ENCODE results near the gene ARHGAP23. TPM values are rescaled to one million over a fixed set of nuclear protein-coding genes. Genes with fewer than 3 reads are reported as not detected.

ARHGAP23 gene
- total and polyA plus RNA-seq, 10 of the 15 experiments (the other 5 are each of a cell fraction or from before 2014, with no cell fraction given) = 0.23 to 5.8 (median 2.1) TPM

DNA sequence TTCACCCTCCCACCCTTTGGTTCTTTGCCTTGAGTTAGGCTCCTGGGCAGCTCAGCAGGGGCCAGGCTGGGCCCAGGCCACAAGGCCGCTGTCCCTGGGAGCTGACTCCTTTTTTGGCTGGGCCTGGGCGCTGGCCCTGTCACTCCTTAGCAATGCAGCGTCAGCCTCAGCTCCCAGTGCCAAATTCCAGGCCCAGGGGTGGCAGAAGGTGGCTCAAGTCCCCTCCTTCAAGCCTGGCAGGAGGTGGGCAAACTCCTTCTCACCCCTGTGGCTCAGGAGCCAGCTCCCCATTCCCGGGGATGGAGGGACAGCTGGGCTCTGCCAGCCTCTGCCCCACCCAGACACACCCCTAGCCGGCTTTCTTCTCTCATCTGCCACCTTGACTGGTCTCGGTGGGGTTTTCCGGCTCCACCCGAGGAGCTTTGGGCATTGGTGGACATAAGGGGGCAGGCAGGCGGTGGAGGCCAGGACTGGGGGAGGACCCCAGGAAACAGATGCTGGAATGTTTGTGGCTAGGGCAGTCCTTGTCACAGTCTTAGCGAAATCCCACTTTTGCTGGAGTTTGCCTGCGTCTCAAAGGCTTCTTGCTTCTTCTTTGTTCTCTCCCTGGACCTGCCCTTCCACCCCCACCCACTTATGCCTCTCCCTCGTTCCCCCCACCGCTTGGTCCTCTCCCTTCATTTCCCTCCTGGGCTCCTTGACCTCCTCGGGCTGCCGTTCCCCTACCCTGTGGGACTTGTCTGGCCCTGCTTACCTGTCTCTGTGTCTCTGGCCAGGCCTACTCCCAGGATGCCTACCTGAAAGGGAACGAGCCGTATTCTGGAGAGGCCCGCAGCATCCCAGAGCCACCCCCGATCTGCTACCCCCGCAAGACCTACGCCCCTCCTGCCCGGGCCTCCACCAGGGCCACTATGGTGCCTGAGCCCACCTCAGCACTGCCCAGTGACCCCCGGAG is 37.4 kb downstream of the ARHGAP23 start:
- Histone ChIP-seq H3K9ac (ENCODE audit: control insufficient read depth, insufficient read depth, low read length) (no peak overlapping the region), H3K36me3 (ENCODE audit: control insufficient read depth in 2 of 2, insufficient read depth in 2 of 2, low read length in 1 of 2) (no peaks in the 10 kb centered on the region), H3K4me2 (ENCODE audit: control insufficient read depth, insufficient read depth) (no peak overlapping the region), H3K27ac (ENCODE audit: control insufficient read depth, insufficient read depth) (no peak overlapping the region), H3K79me2 (ENCODE audit: control insufficient read depth, insufficient read depth, low read length) (no peaks in the 10 kb centered on the region), H2AFZ (ENCODE audit: control insufficient read depth, low read depth, low read length) (no peak overlapping the region), H3K9me3 (replicated peaks; ENCODE audit: control insufficient read depth, insufficient read depth, low read length) (no peaks in the 10 kb centered on the region), H3K4me1 (ENCODE audit: control insufficient read depth, insufficient read depth, low read length) (no peaks in the 10 kb centered on the region), H4K20me1 (ENCODE audit: control insufficient read depth, insufficient read depth) (no peaks in the 10 kb centered on the region), H3K4me3 (no peak overlapping the region), H3K27me3 (replicated peaks in 1 of 2; ENCODE audit: control insufficient read depth in 2 of 2, insufficient read depth in 2 of 2, low read length in 1 of 2) (no peaks in the 10 kb centered on the region)
- RAD21 ChIA-PET (ENCODE audit: unreplicated experiment) = interaction anchor here (0.5 kb wide), 1 partner anchor 40 kb away, joined by 3 read pairs; no protein-coding TSS in a partner anchor
- DNase-seq (ENCODE audit: low read depth, low spot score) (no peak), FAIRE-seq (no peak), ATAC-seq (no peak)
- SMC1A ChIA-PET (ENCODE audit: uncharacterized antibody, unreplicated experiment) = no interaction called here
- CTCF ChIA-PET = no interaction called here
- in situ Hi-C loops (cut with MboI) (no loop called here), intact Hi-C loops (cut with micrococcal nuclease; ENCODE audit: unreplicated experiment) (no loop called here)
- TF ChIP-seq LARP7 (IDR thresholded peaks at IDR 0.05) = no peak
- WGBS (ENCODE audit: insufficient coverage, insufficient replicate concordance, low lambda C conversion rate, missing lambda C conversion rate) = 64% methylated on average over 23 of the region's 23 CpGs
- POLR2A ChIA-PET = no interaction called here
- no TSS peak for BruUV-seq (replicated peaks)

DNA sequence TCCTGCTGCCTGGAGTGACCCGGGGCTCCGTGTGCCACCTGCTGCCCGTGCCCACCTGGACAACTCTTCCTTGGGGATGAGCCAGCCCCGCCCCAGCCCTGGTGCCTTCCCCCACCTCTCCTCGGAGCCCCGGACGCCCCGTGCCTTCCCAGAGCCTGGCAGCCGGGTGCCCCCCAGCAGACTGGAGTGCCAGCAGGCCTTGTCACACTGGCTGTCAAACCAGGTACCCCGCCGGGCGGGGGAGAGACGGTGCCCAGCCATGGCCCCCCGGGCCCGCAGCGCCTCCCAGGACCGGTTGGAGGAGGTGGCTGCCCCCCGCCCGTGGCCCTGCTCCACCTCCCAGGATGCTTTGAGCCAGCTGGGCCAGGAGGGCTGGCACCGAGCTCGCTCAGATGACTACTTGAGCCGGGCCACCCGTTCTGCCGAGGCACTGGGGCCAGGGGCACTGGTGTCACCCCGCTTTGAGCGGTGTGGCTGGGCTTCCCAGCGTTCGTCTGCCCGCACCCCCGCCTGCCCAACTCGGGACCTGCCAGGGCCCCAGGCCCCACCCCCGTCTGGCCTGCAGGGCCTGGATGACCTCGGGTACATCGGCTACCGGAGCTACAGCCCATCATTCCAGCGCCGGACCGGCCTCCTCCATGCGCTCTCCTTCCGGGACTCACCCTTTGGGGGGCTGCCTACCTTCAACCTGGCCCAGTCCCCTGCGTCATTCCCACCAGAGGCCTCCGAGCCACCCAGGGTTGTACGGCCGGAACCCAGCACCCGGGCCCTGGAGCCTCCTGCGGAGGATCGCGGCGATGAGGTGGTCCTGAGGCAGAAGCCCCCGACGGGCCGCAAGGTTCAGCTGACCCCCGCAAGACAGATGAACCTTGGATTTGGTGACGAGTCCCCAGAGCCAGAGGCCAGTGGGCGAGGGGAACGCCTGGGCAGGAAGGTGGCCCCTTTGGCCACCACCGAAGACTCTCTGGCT is 38.4 kb downstream of the ARHGAP23 start:
- no peak for FAIRE-seq
- no peaks in the 10 kb centered on the region for H3K36me3 ChIP-seq (ENCODE audit: control insufficient read depth in 2 of 2, insufficient read depth in 2 of 2, low read length in 1 of 2)
- H2AFZ ChIP-seq (ENCODE audit: control insufficient read depth, low read depth, low read length) = no peak overlapping the region
- POLR2A ChIA-PET = no interaction called here
- no peak for DNase-seq (ENCODE audit: low read depth, low spot score)
- no peak overlapping the region for H3K27ac ChIP-seq (ENCODE audit: control insufficient read depth, insufficient read depth)
- in situ Hi-C loops (cut with MboI) (no loop called here), intact Hi-C loops (cut with micrococcal nuclease; ENCODE audit: unreplicated experiment) (no loop called here)
- no peak overlapping the region for H3K9ac ChIP-seq (ENCODE audit: control insufficient read depth, insufficient read depth, low read length)
- no peak overlapping the region for H3K4me2 ChIP-seq (ENCODE audit: control insufficient read depth, insufficient read depth)
- CTCF ChIA-PET = no interaction called here
- SMC1A ChIA-PET (ENCODE audit: uncharacterized antibody, unreplicated experiment) = no interaction called here
- ATAC-seq = no peak
- H3K4me3 ChIP-seq = no peak overlapping the region
- WGBS (ENCODE audit: insufficient coverage, insufficient replicate concordance, low lambda C conversion rate, missing lambda C conversion rate) = 79% methylated on average over 54 of the region's 57 CpGs
- no peaks in the 10 kb centered on the region for H3K27me3 ChIP-seq (replicated peaks in 1 of 2; ENCODE audit: control insufficient read depth in 2 of 2, insufficient read depth in 2 of 2, low read length in 1 of 2)
- no peaks in the 10 kb centered on the region for H3K4me1 ChIP-seq (ENCODE audit: control insufficient read depth, insufficient read depth, low read length)
- RAD21 ChIA-PET (ENCODE audit: unreplicated experiment) = no interaction called here
- H3K79me2 ChIP-seq (ENCODE audit: control insufficient read depth, insufficient read depth, low read length) = no peaks in the 10 kb centered on the region
- H4K20me1 ChIP-seq (ENCODE audit: control insufficient read depth, insufficient read depth) = no peaks in the 10 kb centered on the region
- no TSS peak for BruUV-seq (replicated peaks)
- H3K9me3 ChIP-seq (replicated peaks; ENCODE audit: control insufficient read depth, insufficient read depth, low read length) = no peaks in the 10 kb centered on the region
- TF ChIP-seq, protein P1, sequence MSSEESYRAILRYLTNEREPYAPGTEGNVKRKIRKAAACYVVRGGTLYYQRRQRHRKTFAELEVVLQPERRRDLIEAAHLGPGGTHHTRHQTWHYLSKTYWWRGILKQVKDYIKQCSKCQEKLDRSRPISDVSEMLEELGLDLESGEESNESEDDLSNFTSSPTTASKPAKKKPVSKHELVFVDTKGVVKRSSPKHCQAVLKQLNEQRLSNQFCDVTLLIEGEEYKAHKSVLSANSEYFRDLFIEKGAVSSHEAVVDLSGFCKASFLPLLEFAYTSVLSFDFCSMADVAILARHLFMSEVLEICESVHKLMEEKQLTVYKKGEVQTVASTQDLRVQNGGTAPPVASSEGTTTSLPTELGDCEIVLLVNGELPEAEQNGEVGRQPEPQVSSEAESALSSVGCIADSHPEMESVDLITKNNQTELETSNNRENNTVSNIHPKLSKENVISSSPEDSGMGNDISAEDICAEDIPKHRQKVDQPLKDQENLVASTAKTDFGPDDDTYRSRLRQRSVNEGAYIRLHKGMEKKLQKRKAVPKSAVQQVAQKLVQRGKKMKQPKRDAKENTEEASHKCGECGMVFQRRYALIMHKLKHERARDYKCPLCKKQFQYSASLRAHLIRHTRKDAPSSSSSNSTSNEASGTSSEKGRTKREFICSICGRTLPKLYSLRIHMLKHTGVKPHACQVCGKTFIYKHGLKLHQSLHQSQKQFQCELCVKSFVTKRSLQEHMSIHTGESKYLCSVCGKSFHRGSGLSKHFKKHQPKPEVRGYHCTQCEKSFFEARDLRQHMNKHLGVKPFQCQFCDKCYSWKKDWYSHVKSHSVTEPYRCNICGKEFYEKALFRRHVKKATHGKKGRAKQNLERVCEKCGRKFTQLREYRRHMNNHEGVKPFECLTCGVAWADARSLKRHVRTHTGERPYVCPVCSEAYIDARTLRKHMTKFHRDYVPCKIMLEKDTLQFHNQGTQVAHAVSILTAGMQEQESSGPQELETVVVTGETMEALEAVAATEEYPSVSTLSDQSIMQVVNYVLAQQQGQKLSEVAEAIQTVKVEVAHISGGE (CRISPR knock-in tag; IDR thresholded peaks at IDR 0.05) = no peak
- TF ChIP-seq SMAD5 (IDR thresholded peaks at IDR 0.05; ENCODE audit: low read depth) = no peak
- TF ChIP-seq, protein P2, sequence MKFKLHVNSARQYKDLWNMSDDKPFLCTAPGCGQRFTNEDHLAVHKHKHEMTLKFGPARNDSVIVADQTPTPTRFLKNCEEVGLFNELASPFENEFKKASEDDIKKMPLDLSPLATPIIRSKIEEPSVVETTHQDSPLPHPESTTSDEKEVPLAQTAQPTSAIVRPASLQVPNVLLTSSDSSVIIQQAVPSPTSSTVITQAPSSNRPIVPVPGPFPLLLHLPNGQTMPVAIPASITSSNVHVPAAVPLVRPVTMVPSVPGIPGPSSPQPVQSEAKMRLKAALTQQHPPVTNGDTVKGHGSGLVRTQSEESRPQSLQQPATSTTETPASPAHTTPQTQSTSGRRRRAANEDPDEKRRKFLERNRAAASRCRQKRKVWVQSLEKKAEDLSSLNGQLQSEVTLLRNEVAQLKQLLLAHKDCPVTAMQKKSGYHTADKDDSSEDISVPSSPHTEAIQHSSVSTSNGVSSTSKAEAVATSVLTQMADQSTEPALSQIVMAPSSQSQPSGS (IDR thresholded peaks at IDR 0.05; ENCODE audit: low read length) = no peak
- no peak for TF ChIP-seq CREB1 (IDR thresholded peaks at IDR 0.05; ENCODE audit: low read depth)
- no peak for TF ChIP-seq ETV6 (conservative IDR thresholded peaks at IDR 0.05 in 1 of 2, IDR thresholded peaks at IDR 0.05 in 1 of 2; ENCODE audit: borderline replicate concordance in 1 of 2, low read depth in 1 of 2)
- no peak for TF ChIP-seq SREBF1 (IDR thresholded peaks at IDR 0.05; ENCODE audit: low read length)
- no peak for TF ChIP-seq EP300 (IDR thresholded peaks at IDR 0.05; ENCODE audit: borderline replicate concordance in 1 of 2, control insufficient read depth in 1 of 2, low read depth in 2 of 2, low read length in 2 of 2)
- TF ChIP-seq ZZZ3 (IDR thresholded peaks at IDR 0.05; ENCODE audit: control insufficient read depth, insufficient read length, low read depth) = no peak
